HG02852 (cell line): ENCODE results near the gene MFSD12.
"Not testable (repeated sequence)": the region's sequence is repeated elsewhere in the genome, so short reads cannot be mapped to it uniquely, and the experiment has no call there.

Experiments
- ATAC-seq: cut with Tn5 transposase; IDR thresholded peaks from one replicate; pipeline ENCODE4 v1.9.1; 2021; ENCODE audit warnings: mild to moderate bottlenecking, moderate library complexity; ENCODE audit not compliant: unreplicated experiment

MFSD12 gene

DNA sequence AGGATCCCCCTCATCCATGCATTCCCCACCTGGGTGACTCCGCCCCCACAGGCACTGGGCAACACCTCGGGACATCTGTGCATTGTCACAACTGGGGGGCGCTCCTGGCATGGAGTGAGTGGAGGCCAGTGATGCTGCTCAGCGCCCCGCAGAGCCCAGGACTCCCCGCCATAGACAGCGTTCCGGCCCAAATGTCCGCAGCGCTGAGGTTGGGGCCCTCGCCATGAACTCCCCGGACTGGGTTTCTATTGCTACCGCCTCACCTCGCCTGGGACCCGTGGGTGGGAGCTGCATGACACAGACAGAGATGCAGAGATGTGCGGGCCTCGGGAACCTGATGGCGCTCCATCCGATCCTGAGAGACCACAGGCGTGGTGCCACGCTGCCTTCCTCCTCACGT is 46.7 kb downstream of the MFSD12 start:
- ATAC-seq, result no peak

DNA sequence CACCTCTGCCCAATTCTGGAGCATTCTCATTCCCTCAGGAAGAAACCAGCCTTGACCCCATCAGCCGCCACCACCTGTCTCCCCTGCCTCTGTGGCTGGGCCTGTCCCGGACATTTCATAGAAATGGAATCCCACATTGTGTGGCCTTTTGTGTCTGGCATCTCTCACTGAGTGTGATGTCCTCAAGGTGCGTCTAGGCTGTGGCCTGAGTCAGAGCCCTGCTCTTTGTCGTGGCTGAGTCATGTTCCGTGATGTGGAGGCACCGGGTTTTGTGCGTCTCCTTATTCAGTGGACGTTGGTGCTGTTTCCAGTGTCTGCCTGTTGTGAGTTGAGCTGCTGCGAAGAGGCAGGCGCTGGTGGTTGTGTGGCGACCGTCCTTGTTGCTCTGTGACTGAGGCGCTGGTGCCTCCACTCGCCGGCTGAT is 47.8 kb downstream of the MFSD12 start:
- ATAC-seq, result no peak

DNA sequence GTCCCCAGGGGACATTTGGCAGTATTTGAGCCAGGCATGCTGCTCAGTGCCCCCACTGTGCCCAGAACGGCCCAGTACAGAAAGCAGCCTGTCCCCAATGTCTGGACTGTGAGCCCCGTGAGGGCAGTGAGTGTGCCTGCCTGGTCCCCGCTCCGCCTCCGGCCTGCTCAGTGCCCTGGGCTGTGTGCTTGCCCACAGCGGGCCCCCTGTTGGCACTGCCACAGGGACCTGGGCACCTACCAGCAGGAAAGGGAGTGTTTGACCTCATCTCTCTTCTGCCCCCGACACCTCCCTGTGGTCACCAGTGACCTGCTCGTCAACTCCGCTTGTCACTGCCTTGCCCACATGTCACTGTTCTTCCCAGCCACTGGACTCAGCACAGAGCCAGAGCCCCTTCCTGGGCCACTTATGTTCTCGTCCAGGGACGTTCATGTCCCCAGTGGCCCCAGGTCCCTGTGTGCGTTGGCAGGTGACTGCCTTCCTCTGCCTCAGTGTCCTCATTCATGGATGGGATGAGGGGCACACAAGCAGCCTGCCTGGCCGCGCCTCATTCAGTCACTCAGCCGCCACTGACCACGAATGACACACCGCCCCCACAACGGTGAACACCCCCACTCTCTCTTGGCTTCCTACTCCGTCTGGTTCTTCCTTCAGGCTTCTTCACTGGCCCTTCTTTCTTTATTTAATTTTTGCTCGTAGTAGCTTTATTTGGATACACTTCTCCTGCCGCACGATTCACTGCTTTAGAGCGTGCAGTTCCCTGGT is 48.4 kb downstream of the MFSD12 start:
- no peak for ATAC-seq

DNA sequence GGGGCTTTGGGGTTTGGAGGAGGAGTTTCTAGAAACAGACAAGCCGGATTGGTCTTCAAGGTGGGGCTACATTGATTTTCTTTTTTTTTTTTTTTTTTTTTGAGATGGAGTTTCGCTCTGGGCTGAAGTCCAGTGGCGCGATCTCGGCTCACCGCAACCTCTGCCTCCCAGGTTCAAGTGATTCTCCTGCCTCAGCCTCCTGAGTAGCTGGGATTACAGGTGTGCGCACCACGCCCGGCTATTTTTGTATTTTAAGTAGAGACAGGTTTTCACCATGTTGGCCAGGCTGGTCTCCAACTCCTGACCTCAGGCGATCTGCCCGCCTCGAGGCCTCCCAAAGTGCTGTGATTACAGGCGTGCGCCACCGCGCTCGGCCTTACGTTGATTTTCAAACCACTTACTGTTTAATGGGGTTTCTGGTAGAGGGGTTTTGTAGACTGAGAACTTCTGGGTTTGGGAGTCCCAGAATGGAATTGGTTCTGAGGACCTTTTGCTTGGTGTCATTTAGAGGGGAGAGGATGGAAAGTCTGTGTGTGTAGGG is 49.2 kb downstream of the MFSD12 start:
- not testable (repeated sequence) for ATAC-seq

DNA sequence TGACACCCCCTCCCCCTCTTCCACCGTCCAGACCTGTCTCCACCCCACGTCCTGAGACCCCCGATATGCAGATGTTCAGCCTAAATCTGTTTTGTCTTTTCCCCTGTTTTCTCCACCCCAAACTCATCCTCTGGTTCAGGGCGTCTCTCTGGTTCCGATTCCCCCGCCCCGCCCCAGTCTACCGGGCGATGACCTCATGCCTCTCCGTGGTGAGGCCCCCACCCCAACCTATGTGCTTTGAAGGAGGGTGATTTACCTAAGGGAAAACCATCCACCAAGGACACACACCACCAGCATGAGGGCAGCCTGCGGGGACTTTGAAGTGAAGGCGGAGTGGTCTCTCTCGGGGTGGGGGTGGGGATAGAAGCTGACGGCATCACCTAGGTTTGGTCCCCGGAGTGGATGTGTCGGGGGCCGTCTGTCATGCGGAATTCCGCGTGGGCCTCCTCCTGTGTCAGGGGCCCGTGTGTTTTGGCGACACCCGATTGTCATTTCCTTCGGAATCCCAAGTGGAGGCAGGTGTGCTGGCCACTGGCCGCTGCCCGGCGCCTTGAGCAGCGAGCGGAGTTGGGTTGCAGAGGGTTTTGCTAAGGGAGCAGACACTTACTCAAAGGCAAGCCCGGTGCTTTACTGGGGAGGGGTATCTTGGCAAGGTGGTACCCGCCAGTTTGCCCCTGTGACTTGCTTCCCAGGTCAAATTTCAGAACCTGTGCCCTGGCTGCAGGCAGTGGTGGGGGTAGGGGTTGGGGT is 49.8 kb downstream of the MFSD12 start:
- ATAC-seq, result no peak

DNA sequence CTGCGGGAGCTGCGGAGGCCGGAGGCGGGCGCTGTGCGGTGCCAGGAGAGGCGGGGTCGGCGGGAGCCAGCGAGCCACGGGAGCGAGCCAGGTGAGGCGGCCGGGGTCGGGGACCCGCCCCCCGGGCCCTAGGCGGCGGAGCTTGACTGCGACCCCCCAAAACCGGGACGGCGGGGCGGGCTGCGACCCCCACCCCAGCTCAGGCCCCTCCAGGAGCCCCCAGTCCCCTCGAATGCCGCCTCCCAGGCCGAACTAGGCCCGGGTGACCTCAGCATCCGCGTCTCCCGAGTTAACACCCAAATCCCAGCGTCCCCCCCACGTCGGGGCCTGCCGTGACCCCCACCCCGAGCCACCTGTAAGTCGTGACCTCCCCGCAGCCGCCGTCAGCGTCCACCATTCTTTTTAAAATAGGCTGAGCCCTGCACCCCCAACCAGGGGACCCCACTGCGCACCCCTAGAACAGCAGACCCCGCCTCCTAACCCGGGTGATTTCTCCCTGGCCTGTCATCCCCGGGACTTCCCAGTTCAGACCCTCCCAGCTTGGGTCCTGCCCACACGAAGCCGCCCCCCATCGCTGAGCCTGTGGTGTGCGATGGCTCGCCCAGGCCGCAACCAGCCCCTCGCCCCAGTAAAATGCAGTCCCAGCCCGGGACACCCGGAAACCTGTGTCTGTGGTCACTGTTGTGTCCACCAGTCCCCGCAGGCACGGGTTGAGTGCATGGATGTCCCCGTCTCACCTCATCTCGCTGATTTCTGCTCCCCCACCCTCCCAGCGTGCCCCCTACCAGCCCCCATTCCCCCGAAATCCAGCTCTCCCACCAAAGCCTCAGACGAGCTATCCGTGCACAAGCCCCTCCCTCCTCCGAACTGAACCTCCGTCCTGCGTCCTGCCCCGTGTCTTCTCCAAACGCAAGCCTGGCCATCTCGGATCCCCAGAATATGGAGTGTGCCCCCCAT is 50.7 kb downstream of the MFSD12 start:
- peak; percentile 4 for ATAC-seq

DNA sequence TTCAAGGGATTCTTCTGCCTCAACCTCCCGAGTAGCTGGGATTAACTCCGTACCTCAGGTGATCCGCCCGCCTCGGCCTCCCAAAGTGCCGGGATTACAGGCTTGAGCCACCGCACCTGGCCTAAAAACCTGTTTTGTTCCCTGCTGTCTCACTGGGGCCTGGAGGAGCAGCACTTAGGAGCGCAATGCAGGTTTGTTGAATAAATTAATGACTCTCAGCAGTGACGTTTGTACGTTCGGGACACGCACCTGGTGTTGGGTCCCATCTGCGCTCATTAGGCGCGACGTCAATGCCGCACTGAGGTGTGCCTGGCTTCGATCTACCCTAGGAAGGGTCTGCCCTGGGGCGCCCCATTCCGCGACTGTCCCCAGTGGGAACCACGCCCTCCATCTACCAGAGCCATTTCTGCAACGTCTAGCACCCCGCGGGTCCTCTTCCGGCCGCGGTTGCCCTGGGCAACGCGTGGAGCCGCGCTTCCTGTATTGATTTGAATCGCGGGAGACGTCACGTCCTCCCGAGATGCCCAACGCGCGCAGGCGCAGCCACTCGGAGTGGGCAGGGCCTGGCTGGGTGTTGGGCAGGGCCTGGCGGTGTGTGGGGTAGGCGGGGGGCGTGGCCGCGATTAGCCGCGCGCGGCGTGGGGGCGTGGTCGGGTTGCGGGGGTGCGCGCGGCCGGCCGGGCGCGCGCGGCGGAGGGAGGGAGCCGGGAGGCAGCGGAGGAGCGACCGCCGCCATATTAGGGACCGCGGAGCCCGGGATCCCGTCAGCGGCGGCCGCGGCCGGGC is 51.6 kb downstream of the MFSD12 start, which contains the start of gene FZR1:
FZR1 (plus strand) TSS at position 714 of the 786 bp plus-strand sequence. CDS start 16,679 bp downstream, outside the sequence.
- peak; percentile 87 for ATAC-seq

DNA sequence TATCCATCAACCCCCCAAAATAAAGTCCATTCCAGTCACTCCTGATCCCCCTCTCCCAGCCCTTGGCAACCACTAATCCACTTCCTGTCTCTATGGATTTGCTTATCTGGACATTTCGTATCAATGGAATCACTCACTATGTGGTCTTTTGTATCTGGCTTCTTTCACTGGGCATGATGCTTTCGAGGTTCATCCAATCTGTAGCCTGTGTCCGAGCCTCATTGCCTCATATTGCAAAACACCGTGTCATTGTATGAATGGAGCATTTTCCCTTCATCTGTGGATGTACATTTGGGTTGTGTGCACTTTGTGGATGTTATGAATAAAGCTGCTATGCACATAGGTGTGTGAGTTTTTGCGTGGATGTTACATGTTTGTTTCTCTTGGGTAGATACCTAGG is 52.7 kb downstream of the MFSD12 start:
- ATAC-seq, result no peak

DNA sequence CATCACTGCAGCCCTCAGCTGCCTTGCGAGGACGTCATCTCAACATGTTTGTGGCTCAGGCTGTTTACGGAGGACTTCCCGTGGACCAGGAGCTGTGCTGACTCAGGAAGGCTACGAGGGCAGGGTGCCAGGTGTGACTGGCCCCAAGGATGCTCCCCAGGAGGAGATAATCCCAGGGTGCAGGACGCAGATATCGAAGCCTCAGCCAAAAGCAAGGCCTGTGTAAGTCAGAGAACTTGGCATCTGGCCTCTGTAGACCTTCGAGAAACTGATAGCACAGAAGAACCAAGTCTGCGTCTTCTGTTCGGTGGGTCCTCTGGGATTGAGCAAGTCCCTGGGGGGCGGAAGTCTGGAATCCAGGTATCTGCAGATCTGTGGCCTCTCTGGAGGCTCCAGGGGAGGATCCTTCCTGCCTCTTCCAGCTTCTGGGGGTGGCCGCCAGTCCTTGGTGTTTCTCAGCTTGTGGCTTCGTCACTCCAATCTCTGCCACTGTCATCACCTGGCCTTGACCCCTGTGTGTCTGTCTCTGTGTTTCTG is 54.3 kb downstream of the MFSD12 start:
- ATAC-seq, result no peak

DNA sequence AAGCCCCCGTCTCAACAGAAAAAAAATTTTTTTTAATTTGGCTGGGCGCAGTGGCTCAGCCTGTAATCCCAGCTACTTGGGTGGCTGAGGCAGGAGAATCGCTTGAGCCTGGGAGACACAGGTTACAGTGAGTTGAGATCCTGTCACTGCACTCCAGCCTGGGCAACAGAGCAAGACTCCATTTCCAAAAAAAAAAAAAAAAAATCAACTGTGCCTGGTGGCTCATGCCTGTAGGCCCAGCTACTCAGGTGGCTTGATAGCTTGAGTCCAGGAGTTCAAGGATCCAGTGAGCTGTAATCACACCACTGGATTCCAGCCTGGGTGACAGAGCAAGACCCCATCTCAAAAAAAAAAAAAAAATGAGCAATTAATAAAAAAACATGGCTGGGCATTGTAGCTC is 55.6 kb downstream of the MFSD12 start:
- ATAC-seq, result no peak

DNA sequence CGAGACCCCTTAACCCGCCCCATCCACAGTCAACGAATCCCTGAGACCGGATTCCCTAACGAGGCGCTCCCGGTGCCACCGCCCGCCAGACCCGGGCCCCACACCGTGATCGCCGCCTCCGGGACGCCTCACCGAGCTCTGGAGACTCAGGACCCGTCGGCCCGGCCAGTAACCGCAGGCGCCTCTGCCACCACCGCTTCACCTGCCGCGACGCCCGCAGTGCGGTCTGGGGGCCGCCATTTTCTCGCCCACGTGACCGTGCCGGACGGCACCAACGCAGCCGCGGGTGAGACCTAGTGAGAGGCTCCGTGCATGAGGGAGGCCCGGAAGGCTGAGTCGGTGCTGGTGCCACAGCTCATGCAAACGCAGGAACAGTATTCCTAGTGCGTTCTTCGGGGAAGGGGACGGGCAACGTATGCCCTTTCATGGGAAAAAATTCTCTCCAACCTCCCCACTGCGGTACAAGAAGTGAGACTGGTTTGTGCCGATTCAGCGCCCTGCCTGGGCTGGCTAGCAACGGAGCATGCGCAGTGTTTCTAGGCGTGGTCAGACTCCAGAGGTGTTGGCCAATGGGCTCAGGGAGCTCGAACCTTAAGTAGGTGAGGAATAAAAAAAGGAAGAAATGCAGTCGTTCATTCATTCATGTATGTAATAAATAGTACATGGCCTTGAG is 56.8 kb downstream of the MFSD12 start, which contains the start of gene DOHH:
DOHH (minus strand) TSS at position 246 of the 673 bp plus-strand sequence. CDS start 3,860 bp downstream, outside the sequence.
- ATAC-seq, result peak; percentile 84

DNA sequence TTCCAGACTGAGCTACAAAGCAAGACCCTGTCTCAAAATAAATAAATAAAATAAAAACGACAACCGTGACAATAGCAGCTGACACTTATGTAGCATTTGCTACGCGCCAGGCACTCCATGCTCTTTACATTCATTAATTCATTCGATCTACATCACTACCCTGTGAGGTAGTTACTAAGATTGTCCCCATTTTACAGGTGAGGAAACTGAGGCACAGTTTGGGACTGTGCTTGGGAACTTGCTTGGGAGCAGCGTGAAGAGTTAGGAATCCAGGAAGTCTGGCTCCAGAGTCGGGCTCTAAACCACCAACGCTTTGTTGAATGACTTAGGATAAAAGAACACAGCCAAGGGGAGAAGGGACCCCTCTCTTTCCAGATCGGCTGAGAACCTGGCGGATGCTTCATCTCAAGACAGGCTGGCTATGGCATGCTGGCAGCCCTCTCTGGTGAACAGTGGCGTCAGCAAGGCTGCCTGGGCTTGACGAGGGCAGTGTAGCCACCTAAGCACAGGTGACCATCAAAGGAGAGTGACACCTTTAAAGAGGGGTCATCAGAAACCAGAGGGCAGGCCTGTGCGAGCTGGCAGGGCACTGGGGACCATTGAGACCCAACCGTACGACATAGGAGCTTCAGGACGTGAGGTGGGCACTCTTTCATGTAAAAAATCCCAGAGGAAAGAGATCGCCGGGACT is 57.5 kb downstream of the MFSD12 start:
- no peak for ATAC-seq

DNA sequence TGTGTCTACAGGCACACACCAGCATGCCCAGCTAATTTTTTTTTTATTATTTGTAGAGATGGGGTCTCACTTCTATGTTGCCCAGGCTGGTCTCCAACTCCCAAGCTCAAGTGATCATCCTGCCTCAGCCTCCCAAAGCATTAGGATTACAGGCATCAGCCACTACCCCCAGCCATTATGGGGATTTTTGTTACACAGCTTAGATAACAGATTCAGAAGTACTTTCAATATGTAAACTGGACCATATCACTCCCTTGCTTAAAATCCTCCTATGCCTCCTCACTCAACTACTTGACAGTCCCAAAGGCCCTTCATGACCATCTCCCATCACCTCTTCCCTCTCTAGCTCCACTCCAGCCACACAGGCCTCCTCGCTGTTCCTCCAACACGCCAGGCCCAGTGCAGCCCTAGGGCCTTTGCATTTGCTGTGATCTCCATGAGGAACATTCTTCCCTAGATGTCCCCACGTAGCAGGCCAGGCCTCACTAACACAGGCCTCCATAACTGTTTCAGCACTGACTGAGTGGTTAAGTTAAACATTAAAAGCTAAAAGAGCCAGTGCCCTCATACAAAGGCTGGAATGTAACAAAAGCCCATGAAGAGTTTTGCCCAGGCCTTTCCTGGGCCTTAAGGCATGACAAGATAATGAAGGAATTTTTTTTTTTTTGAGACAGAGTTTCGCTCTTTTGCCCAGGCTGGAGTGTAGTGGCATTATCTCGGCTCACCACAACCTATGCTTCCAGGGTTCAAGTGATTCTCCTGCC is 59.4 kb downstream of the MFSD12 start:
- no peak for ATAC-seq

DNA sequence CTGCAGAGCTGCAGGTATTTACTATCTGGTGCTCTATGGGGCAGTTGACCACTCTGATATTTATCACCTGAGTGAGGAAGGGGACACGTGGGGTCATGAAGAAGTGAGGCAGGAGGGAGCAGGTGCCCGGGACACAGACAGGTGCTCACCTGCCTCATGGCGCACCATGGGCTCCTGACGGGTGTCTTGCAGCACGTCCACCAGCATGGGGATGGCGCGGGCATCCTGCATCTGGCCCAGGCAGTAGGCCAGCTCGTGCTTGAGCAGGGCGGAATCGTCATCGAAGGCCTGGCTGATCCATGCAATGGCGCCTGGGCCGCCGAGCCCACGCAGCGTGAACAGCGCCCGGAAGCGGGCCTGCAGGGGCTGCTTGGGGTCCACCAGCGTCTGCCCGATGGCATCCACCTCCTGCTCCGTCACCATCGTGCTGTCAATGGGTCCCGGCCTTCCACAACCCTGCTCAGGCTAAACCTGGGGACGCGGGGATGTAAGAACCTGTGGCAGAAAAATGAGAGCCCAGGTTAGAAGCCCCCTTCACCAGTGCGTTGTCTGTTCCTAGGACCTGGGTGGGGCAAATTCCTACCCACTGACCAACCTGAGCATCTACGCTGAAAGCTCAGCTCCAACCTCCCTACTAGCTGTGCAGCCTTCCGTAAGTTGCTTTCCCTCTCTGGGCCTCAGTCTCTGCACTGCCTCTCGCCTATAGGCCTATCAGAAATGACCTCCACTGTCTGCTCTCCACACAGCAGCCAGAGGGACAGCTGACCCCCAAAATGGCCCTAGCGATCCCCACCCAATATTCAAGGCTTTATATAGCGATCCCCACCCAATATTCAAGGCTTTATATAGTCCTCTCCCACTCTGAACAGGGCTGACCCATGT is 60.8 kb downstream of the MFSD12 start:
- ATAC-seq, result no peak

DNA sequence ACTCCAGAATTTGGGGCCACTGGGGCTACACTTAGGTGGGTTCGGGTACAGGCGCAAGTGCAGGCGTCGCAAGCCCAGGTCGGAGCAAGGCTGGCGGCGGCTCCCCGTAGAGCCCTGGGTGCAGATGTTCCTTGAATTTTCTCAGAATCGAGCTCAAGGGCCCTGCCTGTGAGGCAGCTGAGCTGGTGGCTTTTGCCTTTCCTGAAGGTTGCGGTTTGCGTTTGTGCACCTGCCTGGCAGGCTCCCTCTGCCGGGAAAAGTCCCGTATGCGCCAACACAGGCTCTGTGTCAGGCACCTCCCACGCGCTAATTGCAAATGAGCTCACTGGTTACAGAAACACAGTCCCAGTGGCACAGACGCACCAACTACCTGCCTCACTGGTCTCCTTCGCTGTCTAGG is 62.8 kb downstream of the MFSD12 start:
- ATAC-seq, result no peak
